Esophagus squamous epithelium (tissue), 4 donors: ENCODE measurements around the gene UBAC2.

Experiments
- CTCF ChIP-seq, 6 experiments: fragments of 450-650 bp in 4 of 6; fragments of 200-600 bp in 2 of 6; sonication (generic) in 2 of 6; IDR thresholded peaks; one replicate each; pipeline ENCODE4 v1.5.1; 2016 to 2019; ENCODE audit warnings: antibody characterized with exemption in 6 of 6, mild to moderate bottlenecking in 4 of 6, moderate library complexity in 4 of 6
- POLR2A ChIP-seq, 4 donors: fragments of 450-650 bp; IDR thresholded peaks; one replicate each; pipeline ENCODE4 v1.6.1; 2017; ENCODE audit warnings: antibody characterized with exemption in 4 of 4, mild to moderate bottlenecking in 4 of 4, moderate library complexity in 3 of 4

GRCh38 chr13:99351772-99352171, 151.1 kb downstream of the UBAC2 start:
- TF ChIP-seq CTCF (IDR thresholded peaks at IDR 0.05) (no peak), POLR2A (IDR thresholded peaks at IDR 0.05) (peak in 1 of 4 donors; percentile 18)
